DMS53 treated with DMSO at 0.1 percent for 48 hours (cell line): Measurements from ENCODE around the gene CLN6.

Source experiments
- DNase-seq: peaks from one replicate; lab custom pipeline; 2025; ENCODE audit not compliant: unreplicated experiment; lab: John Stamatoyannopoulos, UW

The CLN6 gene

DNA sequence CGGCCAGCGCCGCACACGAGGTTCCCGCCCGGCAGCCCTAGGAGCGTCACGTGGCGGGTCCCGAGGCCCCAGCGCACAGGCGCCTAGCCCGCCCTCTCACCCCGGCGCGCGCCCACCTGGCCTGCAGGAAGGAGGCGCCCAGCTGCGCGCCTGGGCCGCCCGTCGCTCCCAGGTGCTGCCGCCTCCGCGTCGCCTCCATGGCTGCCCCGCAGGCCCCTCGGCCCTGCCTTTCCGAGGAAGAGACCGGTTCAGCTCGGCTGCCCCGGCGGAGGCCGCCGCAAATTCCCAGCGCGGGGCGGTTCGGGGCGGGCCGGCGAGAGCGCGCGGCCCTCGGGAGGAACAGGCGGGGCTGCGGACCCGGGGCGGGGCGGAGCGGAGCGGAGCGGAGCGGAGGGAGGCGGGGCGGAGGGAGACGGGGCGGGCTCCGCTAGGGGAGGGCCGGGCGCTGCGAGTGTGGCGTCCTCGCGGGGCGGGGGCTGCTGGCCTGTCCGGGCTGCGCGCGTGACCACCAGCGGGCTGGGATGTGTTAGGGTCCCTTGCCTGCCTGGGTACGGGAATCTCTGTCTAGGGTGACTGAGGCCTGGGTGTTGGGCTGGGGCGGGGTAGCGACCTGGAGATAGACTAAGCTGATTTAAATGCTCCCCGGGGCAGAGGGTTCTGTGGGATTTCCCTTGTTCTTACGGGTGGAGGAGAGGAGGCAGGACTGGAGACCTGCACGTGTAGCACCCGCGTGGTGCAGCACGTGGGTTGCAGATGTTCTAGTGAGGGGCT, at the start of gene CLN6:
Gene CLN6, minus strand, starts transcription at position 343 of the 771 bp plus-strand sequence. Its CDS starts 144 bp downstream, at position 199.
- peak; percentile 40 for DNase-seq

DNA sequence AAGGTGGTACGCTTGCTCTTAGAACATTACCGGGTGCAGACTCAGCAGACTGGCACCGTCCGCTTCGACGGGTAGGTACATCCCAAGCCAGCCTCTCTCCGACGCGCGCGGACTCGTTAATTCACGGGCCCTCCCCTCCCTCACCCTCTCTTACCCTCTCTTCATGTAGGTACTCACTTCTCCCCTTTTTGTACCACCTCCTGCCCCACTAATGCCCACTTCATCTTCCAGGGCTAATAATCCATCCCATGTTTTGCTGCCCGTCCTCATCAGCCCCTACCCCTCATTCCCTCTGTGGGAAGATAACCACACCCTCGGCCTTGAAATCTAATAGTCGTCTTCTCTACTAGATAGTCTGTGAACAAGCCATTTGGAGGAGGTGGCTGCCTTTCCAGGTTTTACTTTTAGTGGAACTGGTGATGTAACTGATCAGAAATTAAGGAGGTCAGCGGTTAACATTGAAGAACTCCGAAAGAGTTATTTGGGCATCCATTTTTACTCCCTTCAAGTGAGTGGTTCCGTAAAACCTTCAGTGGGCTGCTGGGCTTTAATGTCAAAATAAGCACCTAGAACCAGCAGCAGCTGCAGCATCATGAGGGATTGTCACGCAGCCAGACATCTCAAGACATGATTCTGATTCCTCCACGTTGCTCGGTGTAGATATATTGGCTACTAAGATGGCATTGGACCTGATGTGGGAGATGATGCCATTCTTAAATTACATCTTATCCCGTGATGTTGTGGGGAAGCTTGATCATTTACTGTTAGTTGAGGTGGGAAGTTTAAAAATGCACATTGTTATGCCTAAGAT, 49.3 kb upstream of the CLN6 start:
- DNase-seq: no peak

DNA sequence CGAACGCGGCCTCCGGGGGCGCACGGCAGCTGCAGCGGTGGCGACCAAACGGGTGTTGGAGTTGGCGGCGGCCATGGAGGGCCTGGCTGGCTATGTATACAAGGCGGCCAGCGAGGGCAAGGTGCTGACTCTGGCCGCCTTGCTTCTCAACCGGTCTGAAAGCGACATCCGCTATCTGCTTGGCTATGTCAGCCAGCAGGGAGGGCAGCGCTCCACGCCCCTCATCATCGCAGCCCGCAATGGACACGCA, 48.7 kb upstream of the CLN6 start:
- DNase-seq: peak; percentile 21

DNA sequence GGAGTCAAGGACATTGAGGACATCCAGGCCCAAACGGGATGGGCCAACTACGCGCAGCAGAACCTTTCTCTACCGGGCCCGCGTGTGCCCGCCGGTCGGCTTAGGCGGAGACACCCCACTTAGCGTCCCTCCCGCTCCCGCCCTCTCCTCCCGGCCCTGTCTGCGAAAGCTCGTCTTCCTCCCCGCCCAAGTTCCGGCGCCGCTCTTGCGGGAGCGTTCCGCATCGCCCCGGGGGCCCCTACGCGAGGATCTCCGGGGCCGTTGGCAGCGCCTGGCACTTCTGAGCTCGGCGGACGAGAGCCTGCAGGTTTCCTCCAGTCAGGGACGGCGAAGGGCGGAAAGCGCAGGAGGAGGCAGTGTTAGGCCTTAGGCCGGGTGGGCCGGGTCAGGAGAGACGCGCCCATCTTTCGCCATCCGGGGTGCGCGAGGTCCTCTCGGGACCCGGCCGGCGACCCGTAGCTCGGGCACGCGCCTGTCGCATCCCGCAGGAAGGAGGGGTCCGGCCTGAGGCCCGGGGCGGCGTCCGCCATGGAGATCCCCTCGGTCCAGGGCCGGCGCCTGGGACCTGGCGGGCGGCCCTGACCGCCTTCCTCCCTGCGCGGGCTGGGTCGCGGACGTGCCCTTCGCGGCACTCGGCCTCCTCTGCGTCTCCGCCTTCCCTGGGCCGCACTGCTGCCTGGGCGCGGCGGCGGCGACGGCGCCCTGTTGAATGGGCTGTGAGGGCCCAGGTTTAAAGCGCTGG, 48.2 kb upstream of the CLN6 start, which contains the start of gene FEM1B:
Gene FEM1B, plus strand, starts transcription at position 143 of the 742 bp plus-strand sequence. CDS start 673 bp downstream, outside the sequence.
- peak; percentile 66 for DNase-seq

- peak; percentile 19 for DNase-seq
Measured at GRCh38 chr15:68277131-68277602, 47.6 kb upstream of the CLN6 start.

DNA sequence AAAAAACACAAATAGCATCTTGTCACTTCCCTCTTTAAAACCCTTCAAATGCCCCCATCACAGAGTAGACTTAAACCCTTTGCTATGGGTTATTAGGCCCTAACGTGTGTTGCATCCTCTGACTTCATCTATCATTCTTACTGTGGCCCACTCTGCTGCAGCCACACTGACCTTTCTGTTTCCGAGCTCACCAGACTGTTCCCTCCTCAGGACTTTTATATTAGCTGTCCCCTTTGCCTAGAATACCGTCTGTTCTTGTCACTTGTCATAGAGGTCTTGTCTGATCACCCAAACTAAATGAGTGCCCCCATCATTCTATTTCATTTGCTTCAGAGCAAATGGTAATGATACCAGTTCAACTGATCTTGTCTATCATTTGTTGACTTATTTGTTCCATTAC, 47.1 kb upstream of the CLN6 start:
- no peak for DNase-seq

DNA sequence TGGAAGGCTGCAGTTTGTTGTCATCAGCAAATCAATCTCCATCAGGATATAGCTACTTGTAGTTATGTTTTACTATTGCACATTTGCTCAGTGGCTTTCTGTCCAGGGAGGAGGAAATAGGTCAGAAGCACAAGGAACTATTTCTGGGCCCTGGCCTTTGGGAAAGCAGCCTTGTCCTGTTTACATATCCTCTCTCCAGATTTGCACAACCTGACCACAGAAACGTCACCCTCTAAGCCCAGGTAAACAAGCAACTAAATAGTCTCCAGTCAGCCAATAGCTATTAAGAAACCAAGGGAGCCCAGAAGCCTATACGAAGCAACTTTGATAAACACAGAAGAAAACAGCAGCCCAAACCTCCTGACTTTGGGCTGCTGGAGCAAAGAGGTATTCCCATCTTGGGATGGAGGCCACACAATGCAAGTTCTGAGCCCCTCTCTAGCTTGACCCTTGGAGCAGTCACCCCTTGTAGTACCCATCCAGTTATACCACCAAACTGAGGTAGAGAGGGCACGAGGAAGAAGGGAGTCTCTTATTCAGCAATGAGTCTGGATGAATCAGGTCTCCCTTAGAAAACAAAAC, 45.7 kb upstream of the CLN6 start:
- DNase-seq: peak; percentile 82

- no peak for DNase-seq
Measured at GRCh38 chr15:68274201-68274848, 44.8 kb upstream of the CLN6 start.

DNA sequence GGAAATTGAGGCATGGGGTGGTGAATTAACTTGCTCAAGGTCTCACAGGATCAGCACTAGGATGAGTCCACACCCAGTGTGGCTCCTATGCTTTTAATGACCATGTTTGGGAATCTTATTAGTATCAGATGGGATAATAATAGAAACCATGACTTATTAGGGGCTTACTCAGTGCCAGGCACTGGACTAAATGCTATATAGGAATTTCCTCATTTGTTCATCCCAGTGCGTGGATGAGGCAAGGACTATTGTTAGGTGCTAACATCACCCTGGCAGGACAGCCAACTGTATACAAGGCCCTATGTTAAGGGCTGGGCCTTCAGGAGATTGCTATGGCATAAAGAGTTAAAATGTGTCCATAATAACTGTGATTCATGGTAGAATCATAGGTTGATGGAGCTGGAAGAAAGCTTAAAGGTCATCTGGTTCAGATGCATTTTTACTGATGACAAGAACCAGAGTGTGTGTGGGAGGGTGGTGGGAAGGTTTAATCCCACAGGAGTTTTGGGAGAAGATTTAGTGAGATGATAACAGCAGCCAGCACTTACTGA, 43.3 kb upstream of the CLN6 start:
- DNase-seq: no peak

DNA sequence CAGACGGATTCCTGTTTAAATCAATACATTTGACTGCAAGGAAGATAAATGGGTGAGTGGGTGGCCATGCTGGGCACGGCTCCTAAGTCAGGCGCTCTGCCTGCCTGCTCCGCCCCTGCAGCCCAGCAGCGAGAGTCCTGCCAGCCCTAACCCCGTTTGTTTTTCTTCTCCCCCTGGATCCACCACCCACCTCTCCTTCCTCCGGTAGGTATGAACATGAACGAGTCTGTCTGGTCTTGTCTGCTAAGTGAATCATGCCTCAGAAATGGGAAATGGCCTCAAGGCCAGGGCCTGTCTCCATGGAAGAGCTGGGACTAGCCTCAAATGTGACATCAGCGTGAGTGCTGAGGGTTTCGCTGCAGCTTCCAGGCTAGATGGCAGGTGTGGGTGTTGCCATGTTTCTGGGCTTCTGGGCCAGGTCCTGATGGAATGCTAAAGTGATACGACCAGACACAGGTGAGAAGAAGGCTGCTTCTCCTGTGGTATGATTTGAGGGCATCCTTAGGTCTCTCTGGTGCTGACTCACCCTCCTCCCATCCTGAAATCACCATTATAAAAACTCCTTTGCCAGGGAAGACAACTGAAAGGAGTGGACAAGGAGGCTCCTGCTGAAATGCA, 42.4 kb upstream of the CLN6 start:
- DNase-seq: no peak

DNA sequence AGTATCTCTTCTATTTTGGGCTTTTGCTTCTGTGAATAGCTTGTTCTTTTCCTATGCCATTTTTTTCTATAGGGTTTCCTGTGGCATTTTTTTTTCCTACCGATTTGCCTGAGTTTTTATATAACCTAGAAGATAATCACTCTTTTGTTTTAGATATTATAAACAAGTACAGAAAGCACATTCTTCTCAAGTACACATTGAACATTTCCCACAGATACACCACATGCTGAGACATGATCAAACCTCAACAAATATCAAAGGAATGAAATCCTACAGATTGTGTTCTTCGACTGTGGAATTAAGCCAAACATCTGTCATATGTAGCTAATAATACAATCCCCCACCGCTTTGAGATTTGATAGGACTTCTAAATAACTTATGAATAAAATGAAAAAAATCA, 38.9 kb upstream of the CLN6 start:
- no peak for DNase-seq

DNA sequence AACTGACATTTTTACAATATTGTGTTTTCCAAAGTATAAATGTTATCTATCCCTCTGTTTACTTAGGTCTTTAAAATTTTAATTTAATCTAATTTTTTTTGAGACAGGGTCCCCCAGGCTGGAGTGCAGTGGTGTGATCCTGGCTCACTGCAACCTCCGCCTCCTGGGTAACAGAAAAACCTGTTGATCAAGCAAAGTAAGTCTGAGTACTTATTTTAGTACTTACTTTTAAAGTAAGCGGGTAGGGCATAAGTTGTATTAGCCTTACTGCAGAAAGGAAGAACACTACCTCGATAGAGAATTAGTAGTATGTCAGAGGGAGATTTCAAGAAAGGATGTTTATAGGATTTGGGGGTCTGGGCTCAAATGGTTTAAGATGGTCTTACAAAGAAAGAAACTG, 36.1 kb upstream of the CLN6 start:
- DNase-seq: no peak

DNA sequence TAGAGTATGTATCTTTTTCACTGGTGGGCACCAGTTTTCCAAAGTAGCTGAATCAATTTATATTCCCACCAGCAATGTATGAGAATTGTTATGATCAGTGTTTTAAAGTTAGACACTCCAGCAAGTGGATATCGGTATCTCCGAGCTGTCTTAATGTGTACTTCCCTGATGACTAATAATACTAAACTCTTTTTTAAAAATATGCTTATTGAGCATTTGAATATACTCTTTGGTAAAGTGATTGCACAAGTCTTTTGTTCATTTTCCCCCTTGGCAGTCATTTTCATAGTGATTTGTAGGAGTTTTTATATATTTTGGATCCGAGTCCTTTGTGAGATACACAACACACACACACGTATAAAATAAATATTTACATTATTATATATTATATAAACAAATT, 35.6 kb upstream of the CLN6 start:
- DNase-seq: no peak

- DNase-seq: no peak
Measured at GRCh38 chr15:68264282-68264681, 34.8 kb upstream of the CLN6 start.

DNA sequence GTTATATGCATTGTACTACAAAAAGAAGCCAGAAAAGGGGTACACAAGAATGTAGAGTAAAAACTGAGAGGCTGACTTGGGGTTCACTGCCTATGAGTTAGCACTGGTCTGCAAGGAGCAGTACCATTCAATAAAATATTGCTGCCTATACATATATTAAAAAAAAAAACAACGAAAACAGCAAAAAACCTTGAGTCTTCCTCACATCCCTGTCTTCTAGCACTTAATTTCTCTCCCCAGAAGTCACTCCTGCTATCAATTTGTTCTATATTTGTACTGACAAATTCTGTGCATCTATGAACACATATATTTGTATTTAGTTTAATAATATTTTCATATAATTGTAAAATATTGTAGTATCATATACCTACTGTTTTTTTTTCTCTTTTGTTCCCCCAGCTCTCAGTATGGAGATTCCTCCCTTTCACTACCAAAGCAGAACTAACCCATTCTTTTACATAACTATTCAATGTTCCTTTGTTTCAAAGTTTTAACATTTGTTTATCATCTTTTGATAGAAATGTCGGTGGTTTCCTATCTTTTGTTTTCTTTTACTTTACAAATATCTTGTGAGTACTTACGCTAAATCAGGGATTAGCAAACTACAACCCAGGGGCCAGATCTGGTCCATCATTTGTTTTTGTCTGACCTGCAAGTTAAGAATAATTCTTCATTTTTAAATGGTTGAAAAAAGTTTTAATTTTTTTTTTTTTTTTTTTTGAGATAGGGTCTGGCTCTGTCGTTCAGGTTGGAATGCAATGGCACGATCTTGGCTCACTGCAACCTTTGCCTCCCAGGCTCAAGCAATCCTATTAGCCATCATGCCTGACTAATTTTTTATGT, 33.2 kb upstream of the CLN6 start:
- DNase-seq: no peak

GRCh38 chr15:68261980-68262379, 32.5 kb upstream of the CLN6 start:
- no peak for DNase-seq

GRCh38 chr15:68261241-68261640, 31.7 kb upstream of the CLN6 start:
- DNase-seq: no peak

GRCh38 chr15:68259883-68260282, 30.4 kb upstream of the CLN6 start:
- peak; percentile 1 for DNase-seq

GRCh38 chr15:68258692-68259091, 29.2 kb upstream of the CLN6 start:
- DNase-seq: no peak
